NCI-H82 (cell line): ENCODE results near the gene DPF3.
A peak's percentile ranks its signal among the peaks of the same experiment; 100 is the strongest.

Experiments
- DNase-seq: peaks from one replicate; lab custom pipeline; 2025; lab: John Stamatoyannopoulos, UW

DPF3 gene

GRCh38 chr14:72893636-72894322 lies at the start of gene DPF3:
DPF3 (minus strand) TSS chr14:72894101; CDS start chr14:72894088, 13 bp downstream.
- DNase-seq, result peak; percentile 96

- peak; percentile 63 for DNase-seq
Observed at GRCh38 chr14:72942934-72943333, 49.0 kb upstream of the DPF3 start.

GRCh38 chr14:72941286-72941985 lies 47.5 kb upstream of the DPF3 start:
- DNase-seq, result no peak

GRCh38 chr14:72939630-72940029 lies 45.7 kb upstream of the DPF3 start:
- DNase-seq, result no peak

GRCh38 chr14:72932893-72933292 lies 39.0 kb upstream of the DPF3 start:
- peak; percentile 77 for DNase-seq

GRCh38 chr14:72929316-72930080 lies 35.6 kb upstream of the DPF3 start:
- DNase-seq, result no peak

- no peak for DNase-seq
Observed at GRCh38 chr14:72928872-72929271, 35.0 kb upstream of the DPF3 start.

GRCh38 chr14:72926292-72927028 lies 32.6 kb upstream of the DPF3 start, which contains the start of gene DCAF4:
DCAF4 (plus strand) TSS chr14:72926464; CDS start chr14:72937979, 11,515 bp downstream.
- peak; percentile 98 for DNase-seq

GRCh38 chr14:72925815-72926291 lies 32.0 kb upstream of the DPF3 start:
- no peak for DNase-seq

GRCh38 chr14:72925171-72925759 lies 31.4 kb upstream of the DPF3 start:
- DNase-seq, result no peak

- no peak for DNase-seq
Observed at GRCh38 chr14:72924337-72924736, 30.4 kb upstream of the DPF3 start.

GRCh38 chr14:72921396-72921795 lies 27.5 kb upstream of the DPF3 start:
- no peak for DNase-seq

GRCh38 chr14:72920008-72920407 lies 26.1 kb upstream of the DPF3 start:
- no peak for DNase-seq

- DNase-seq, result no peak
Observed at GRCh38 chr14:72917094-72917802, 23.3 kb upstream of the DPF3 start.

GRCh38 chr14:72916174-72916573 lies 22.3 kb upstream of the DPF3 start:
- peak; percentile 19 for DNase-seq

- no peak for DNase-seq
Observed at GRCh38 chr14:72913809-72914208, 19.9 kb upstream of the DPF3 start.

GRCh38 chr14:72909163-72909562 lies 15.3 kb upstream of the DPF3 start:
- no peak for DNase-seq

GRCh38 chr14:72907886-72908285 lies 14.0 kb upstream of the DPF3 start:
- DNase-seq, result no peak

- DNase-seq, result no peak
Observed at GRCh38 chr14:72906879-72907278, 13.0 kb upstream of the DPF3 start.

- DNase-seq, result no peak
Observed at GRCh38 chr14:72906316-72906715, 12.4 kb upstream of the DPF3 start.
